MCF 10A (cell line): ENCODE results near the gene THRA. TPM values are rescaled to one million over a fixed set of nuclear protein-coding genes. Genes with fewer than 3 reads are reported as not detected.

Experiments used
- BruUV-seq: library from RNA; stranded (reverse); fragments of 400-500 nt; replicated peaks from 2 replicates; lab custom pipeline; 2021; lab: Mats Ljungman, UMichigan
- CTCF ChIA-PET: fragments of 300-600 bp; sonication (Branson Sonifier 250); formaldehyde crosslinking; extraction: SDS; loops from one replicate; lab custom pipeline; 2021; ENCODE audit warnings: antibody characterized with exemption, inconsistent platforms; lab: Yijun Ruan, JAX
- POLR2A ChIA-PET: fragments of 300-600, 350-650 bp; sonication (Branson Sonifier 250); formaldehyde crosslinking; extraction: SDS; loops from one replicate; lab custom pipeline; 2020; ENCODE audit warnings: antibody characterized with exemption, inconsistent platforms; lab: Yijun Ruan, JAX
- DNase-seq: peaks from one replicate; pipeline ENCODE4 v3.0.0-alpha.2; 2018; ENCODE audit not compliant: unreplicated experiment
- H3K27ac Mint-ChIP-seq: one replicate; pipeline ENCODE4 v1.8.0; 2022; ENCODE audit warnings: mild to moderate bottlenecking, low read depth, mixed read lengths; ENCODE audit not compliant: unreplicated experiment
- H3K27me3 Mint-ChIP-seq: one replicate; pipeline ENCODE4 v1.8.0; 2022; ENCODE audit warnings: mixed read lengths; ENCODE audit not compliant: insufficient read depth, unreplicated experiment
- H3K36me3 Mint-ChIP-seq: one replicate; pipeline ENCODE4 v1.8.0; 2022; ENCODE audit warnings: mild to moderate bottlenecking, moderate library complexity, mixed read lengths; ENCODE audit not compliant: insufficient read depth, unreplicated experiment
- H3K4me1 Mint-ChIP-seq: one replicate; pipeline ENCODE4 v1.8.0; 2022; ENCODE audit warnings: mixed read lengths; ENCODE audit not compliant: insufficient read depth, unreplicated experiment
- H3K4me3 Mint-ChIP-seq: one replicate; pipeline ENCODE4 v1.8.0; 2022; ENCODE audit warnings: mild to moderate bottlenecking, moderate library complexity, mixed read lengths; ENCODE audit not compliant: unreplicated experiment
- H3K9me3 Mint-ChIP-seq: one replicate; pipeline ENCODE4 v1.8.0; 2022; ENCODE audit warnings: mixed read lengths; ENCODE audit not compliant: unreplicated experiment
- intact Hi-C: fragments of 100-400 bp; cut with micrococcal nuclease; formaldehyde crosslinking; loops from 2 replicates; pipeline ENCODE4 v1.14.1; 2022
- total RNA-seq: library from RNA; stranded (reverse); gene quantifications from 2 replicates; pipeline ENCODE4 v1.2.3, GENCODE V29; 2022
- TF ChIP-seq, protein P1 (sequence below): fragments of 200-600 bp; IDR thresholded peaks from one replicate; pipeline ENCODE4 v1.8.0; 2022; ENCODE audit warnings: antibody characterized with exemption, mild to moderate bottlenecking; ENCODE audit not compliant: unreplicated experiment

Gene THRA
- total RNA-seq, 1 experiment from 2014 or later = 6.4 TPM

- Mint-ChIP-seq H3K4me3 (no peak overlapping the region), H3K36me3 (peaks cover 2% of the 10 kb centered on the region), H3K9me3 (no peaks in the 10 kb centered on the region), H3K4me1 (peaks cover 29% of the 10 kb centered on the region), H3K27me3 (no peaks in the 10 kb centered on the region), H3K27ac (no peak overlapping the region)
- TF ChIP-seq, protein P1, sequence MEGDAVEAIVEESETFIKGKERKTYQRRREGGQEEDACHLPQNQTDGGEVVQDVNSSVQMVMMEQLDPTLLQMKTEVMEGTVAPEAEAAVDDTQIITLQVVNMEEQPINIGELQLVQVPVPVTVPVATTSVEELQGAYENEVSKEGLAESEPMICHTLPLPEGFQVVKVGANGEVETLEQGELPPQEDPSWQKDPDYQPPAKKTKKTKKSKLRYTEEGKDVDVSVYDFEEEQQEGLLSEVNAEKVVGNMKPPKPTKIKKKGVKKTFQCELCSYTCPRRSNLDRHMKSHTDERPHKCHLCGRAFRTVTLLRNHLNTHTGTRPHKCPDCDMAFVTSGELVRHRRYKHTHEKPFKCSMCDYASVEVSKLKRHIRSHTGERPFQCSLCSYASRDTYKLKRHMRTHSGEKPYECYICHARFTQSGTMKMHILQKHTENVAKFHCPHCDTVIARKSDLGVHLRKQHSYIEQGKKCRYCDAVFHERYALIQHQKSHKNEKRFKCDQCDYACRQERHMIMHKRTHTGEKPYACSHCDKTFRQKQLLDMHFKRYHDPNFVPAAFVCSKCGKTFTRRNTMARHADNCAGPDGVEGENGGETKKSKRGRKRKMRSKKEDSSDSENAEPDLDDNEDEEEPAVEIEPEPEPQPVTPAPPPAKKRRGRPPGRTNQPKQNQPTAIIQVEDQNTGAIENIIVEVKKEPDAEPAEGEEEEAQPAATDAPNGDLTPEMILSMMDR = no peak
- BruUV-seq = no TSS peak
- POLR2A ChIA-PET = interaction anchor here (0.6 to 7.5 kb wide), 5 partner anchors 8 to 83 kb away, joined by 3 to 340 read pairs (median 3); partner anchors contain the start of gene CASC3
- CTCF ChIA-PET = interaction anchor here (0.5 kb wide), 1 partner anchor 12 kb away, joined by 3 read pairs; no protein-coding TSS in a partner anchor
- intact Hi-C loops = no loop called here
- DNase-seq = no peak
Observed at GRCh38 chr17:40104594-40105486, 42.1 kb downstream of the THRA start.

DNA sequence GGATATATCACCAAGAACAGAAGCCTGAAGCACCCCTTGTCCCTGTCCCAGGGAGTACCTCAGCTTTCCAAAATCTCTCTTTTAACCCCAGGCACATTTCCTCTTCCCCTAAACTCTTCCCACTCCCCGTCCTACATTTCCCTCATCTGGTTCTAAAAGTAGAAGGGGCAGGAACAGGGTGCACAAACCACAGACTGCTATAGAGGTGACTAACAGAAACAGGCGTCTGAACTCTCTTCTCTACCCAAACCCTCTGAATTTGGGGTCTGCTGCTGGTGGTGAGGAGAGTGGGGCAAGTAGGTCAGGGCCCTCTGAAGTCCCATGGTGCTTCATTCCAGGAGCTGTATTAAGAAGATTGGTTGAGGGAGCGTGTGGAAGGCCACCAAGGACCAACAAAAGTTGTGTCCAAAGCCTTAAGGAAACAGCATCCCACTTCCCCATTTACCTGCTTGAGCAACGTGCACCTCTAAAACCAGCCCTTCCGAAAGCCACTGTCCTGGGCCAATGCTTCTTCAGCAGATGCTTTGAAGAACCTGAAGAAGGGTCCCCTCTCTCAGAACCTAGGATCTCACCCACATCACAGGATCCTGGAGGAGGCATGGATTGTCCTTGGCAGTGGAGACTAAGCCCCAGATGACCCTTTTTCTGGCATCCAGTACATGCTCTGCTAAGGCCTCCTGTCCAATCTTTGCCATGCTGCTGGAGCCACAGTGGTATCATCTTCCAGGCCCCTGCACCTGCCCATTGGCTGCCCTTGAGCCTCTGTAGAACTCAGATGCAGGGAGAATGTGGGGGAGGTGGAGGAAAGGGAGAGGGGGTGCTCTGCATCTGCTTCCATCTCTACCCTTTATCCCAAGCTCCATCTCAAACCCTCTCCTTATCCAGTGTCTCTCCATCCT lies 43.3 kb downstream of the THRA start:
- H3K4me1 Mint-ChIP-seq = peaks cover 31% of the 10 kb centered on the region

DNA sequence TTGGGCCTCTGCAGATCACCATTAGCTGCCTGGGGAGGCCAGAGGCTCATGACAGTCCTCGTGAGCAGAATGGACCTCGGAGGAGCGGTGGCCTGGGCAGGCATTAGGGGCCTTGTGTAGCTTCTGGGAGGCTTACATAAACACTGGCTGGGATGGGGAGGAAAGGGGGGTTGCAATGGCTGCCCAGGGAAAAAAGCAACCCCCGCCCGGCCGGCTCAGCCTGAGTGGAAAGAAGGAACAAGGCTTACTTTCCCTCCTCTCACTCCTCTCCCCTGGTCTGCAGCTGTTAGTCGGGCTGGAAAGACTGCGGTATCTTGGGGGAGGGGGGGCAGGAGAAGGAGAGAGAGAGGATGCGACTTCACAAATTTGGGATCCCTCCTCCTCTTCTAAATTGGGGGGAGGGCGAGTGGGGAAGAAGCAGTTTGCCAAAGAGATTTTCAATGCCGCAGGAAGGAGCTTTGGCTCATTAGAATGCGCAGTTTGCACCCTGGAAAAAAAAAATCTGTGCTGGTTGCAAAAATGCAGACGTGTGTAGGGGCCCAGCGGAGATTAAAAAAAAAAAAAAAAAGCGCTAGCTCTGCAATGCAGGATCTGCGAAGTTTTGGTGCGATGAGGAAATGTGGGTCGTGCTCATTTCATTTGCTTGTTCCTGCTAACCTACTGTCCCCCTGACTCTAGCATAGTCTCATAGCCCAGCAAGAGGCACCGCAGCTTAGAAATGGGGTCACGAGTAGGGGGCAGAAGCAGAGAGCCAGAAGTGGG lies 44.2 kb downstream of the THRA start:
- Mint-ChIP-seq H3K36me3 (no peaks in the 10 kb centered on the region), H3K27ac (peak overlapping the region; percentile 79), H3K27me3 (no peaks in the 10 kb centered on the region), H3K9me3 (no peaks in the 10 kb centered on the region), H3K4me3 (no peak overlapping the region), H3K4me1 (peaks cover 33% of the 10 kb centered on the region)
- DNase-seq = no peak
- POLR2A ChIA-PET = interaction anchor here (0.9 to 1.5 kb wide), 3 partner anchors 8 to 52 kb away, joined by 3 to 14 read pairs (median 5); partner anchors contain the start of gene MED24
- TF ChIP-seq, protein P1 = no peak
- CTCF ChIA-PET = interaction anchor here (0.6 to 0.9 kb wide), 4 partner anchors 8 to 1877 kb away, joined by 3 to 7 read pairs (median 3); no protein-coding TSS in a partner anchor
- no TSS peak for BruUV-seq
- intact Hi-C loops = no loop called here

More for the DNA sequence above, 43.3 kb downstream of the THRA start:
- H3K27me3 Mint-ChIP-seq = no peaks in the 10 kb centered on the region
- CTCF ChIA-PET = interaction anchor here (0.6 to 0.8 kb wide), 4 partner anchors 14 to 86 kb away, joined by 3 read pairs; no protein-coding TSS in a partner anchor
- TF ChIP-seq, protein P1 = no peak
- H3K4me3 Mint-ChIP-seq = no peak overlapping the region
- POLR2A ChIA-PET = interaction anchor here (0.9 to 1.5 kb wide), 4 partner anchors 7 to 85 kb away, joined by 3 to 14 read pairs (median 4); partner anchors contain the start of gene CASC3
- H3K9me3 Mint-ChIP-seq = no peaks in the 10 kb centered on the region
- no peak overlapping the region for H3K27ac Mint-ChIP-seq
- H3K36me3 Mint-ChIP-seq = no peaks in the 10 kb centered on the region
- intact Hi-C loops = no loop called here
- DNase-seq = no peak
- BruUV-seq = no TSS peak
